GM12878 (cell line): ENCODE measurements around the gene UTP4. TPM values are rescaled to one million over a fixed set of nuclear protein-coding genes. Genes with fewer than 3 reads are reported as not detected.
A peak's percentile ranks its signal among the peaks of the same experiment; 100 is the strongest.

Source experiments
- ATAC-seq: fragments of 200-7000 bp; cut with Tn5 transposase; 3 replicates; pipeline ENCODE4 v1.9.1; 2020; ENCODE audit warnings: mild to moderate bottlenecking, moderate library complexity
- BruUV-seq: library from RNA; stranded (reverse); fragments of 400-500 nt; replicated peaks from 2 replicates; lab custom pipeline; 2021; lab: Mats Ljungman, UMichigan
- CTCF ChIA-PET: fragments of 300-600 bp; sonication (Branson Sonifier 250); formaldehyde crosslinking; extraction: SDS; loops from one replicate; lab custom pipeline; 2021; ENCODE audit warnings: inconsistent platforms; lab: Yijun Ruan, JAX
- POLR2A ChIA-PET: fragments of 350-600 bp; formaldehyde crosslinking; extraction: SDS; loops from one replicate; lab custom pipeline; 2021; ENCODE audit warnings: inconsistent platforms; lab: Charles Lee
- RAD21 ChIA-PET: fragments of 300-600 bp; sonication (Branson Sonifier 250); formaldehyde crosslinking; loops from one replicate; lab custom pipeline; 2023; ENCODE audit warnings: antibody characterized with exemption; ENCODE audit not compliant: unreplicated experiment; lab: Charles Lee
- SMC1A ChIA-PET: fragments of 300-600 bp; sonication (Branson Sonifier 250); formaldehyde crosslinking; loops from one replicate; lab custom pipeline; 2023; ENCODE audit not compliant: unreplicated experiment, uncharacterized antibody; lab: Charles Lee
- DNase-seq: peaks from one replicate; pipeline ENCODE4 v3.0.0-alpha.2; 2011; ENCODE audit warnings: low read depth, low spot score
- FAIRE-seq: peaks from 3 replicates; lab custom pipeline; 2011; peaks lifted over from hg19 to GRCh38; lab: Jason Lieb, UNC
- H2AFZ ChIP-seq: 2 replicates; pipeline ENCODE4 v1.6.0; 2011; ENCODE audit warnings: low read depth, low read length, control low read depth; ENCODE audit not compliant: control insufficient read depth
- H3K27ac ChIP-seq: 2 replicates; pipeline ENCODE4 v1.5.1; 2011; ENCODE audit warnings: control low read depth; ENCODE audit not compliant: control insufficient read depth, insufficient read depth
- H3K27me3 ChIP-seq, 2 experiments: replicated peaks in 1 of 2; 2 replicates each; pipeline versions ENCODE4 v1.6.0 to v1.6.1; 2011; ENCODE audit warnings: low read length in 1 of 2; ENCODE audit not compliant: control insufficient read depth in 2 of 2, insufficient read depth in 2 of 2
- H3K36me3 ChIP-seq, 2 experiments: 2 replicates each; pipeline ENCODE4 v1.5.1; 2011; ENCODE audit warnings: low read length in 1 of 2; ENCODE audit not compliant: control insufficient read depth in 2 of 2, insufficient read depth in 2 of 2
- H3K4me1 ChIP-seq: 2 replicates; pipeline ENCODE4 v1.6.1; 2011; ENCODE audit warnings: mild to moderate bottlenecking, low read length, moderate library complexity, mixed read lengths; ENCODE audit not compliant: control insufficient read depth, insufficient read depth
- H3K4me2 ChIP-seq: 2 replicates; pipeline ENCODE4 v1.6.0; 2011; ENCODE audit warnings: control low read depth; ENCODE audit not compliant: control insufficient read depth, insufficient read depth
- H3K4me3 ChIP-seq: fragments of 200-600 bp; sonication (generic); 2 replicates; pipeline ENCODE4 v1.5.1; 2016
- H3K79me2 ChIP-seq: 2 replicates; pipeline ENCODE4 v1.6.0; 2011; ENCODE audit warnings: low read length; ENCODE audit not compliant: control insufficient read depth, insufficient read depth
- H3K9ac ChIP-seq: 2 replicates; pipeline ENCODE4 v1.8.0; 2011; ENCODE audit warnings: low read length, control low read depth, mixed read lengths; ENCODE audit not compliant: control insufficient read depth, insufficient read depth
- H3K9me3 ChIP-seq: replicated peaks from 3 replicates; pipeline ENCODE4 v1.5.1; 2011; ENCODE audit warnings: mild to moderate bottlenecking, low read length; ENCODE audit not compliant: control insufficient read depth, insufficient read depth
- H4K20me1 ChIP-seq: 2 replicates; pipeline ENCODE4 v1.6.0; 2011; ENCODE audit not compliant: control insufficient read depth, insufficient read depth
- RAD21 ChIP-seq: IDR thresholded peaks from 2 replicates; pipeline ENCODE4 v1.6.1; 2011; ENCODE audit warnings: mild to moderate bottlenecking, low read depth, low read length, moderate library complexity; ENCODE audit not compliant: insufficient read depth
- SMC3 ChIP-seq: IDR thresholded peaks from 2 replicates; pipeline ENCODE4 v1.6.1; 2011; ENCODE audit warnings: low read length, improper control_type of control experiment, borderline replicate concordance
- SUZ12 ChIP-seq: fragments of 200-600 bp; sonication (generic); IDR thresholded peaks from one replicate; pipeline ENCODE4 v1.6.1; 2018; ENCODE audit warnings: antibody characterized with exemption, mild to moderate bottlenecking; ENCODE audit not compliant: unreplicated experiment
- WGBS: methylation state at CpG from one replicate; pipeline ENCODE4 v1.1.6; 2016; ENCODE audit warnings: low lambda C conversion rate; ENCODE audit not compliant: insufficient replicate concordance, insufficient coverage; ENCODE audit errors: missing lambda C conversion rate; 5-methylcytosine and 5-hydroxymethylcytosine counted together
- in situ Hi-C: fragments of 300-500 bp; cut with MboI; formaldehyde crosslinking; loops from 9 replicates; pipeline ENCODE4 v1.14.3; 2018; ENCODE audit warnings: mixed read lengths
- intact Hi-C: fragments of 100-400 bp; cut with micrococcal nuclease; formaldehyde crosslinking; loops from one replicate; pipeline ENCODE4 v1.14.2; 2022; ENCODE audit not compliant: unreplicated experiment
- polyA plus RNA-seq, 11 experiments: library from polyadenylated mRNA; depleted of rRNA in 4 of 11; unstranded in 6 of 11; stranded (reverse) in 5 of 11; fragments of >200 nt; fragmentation: Nextera tagmentation in 4 of 11; fragmentation: Illumina TruSeq in 1 of 11; extraction: Ambion mirVana in 4 of 11; extraction: Trizol in 1 of 11; gene quantifications; 1 replicate in 1 of 11; 2 replicates in 10 of 11; pipeline versions ENCODE4 v1.2.1 to v1.2.3, GENCODE V29; 2011 to 2016; ENCODE audit warnings: inconsistent platforms in 2 of 11, missing spikeins in 2 of 11, low read depth in 1 of 11
- total RNA-seq, 4 experiments: library from RNA; depleted of rRNA in 3 of 4; stranded (reverse); fragments of >200 nt in 3 of 4; fragmentation: Illumina TruSeq in 1 of 4; extraction: Trizol in 1 of 4; gene quantifications; 2 replicates each; pipeline versions ENCODE4 v1.2.1 to v1.2.3, GENCODE V29; 2013 to 2021
- TF ChIP-seq, protein P1 (sequence below): fragments of 450-650 bp; IDR thresholded peaks from 2 replicates; pipeline ENCODE4 v1.6.1; 2017; ENCODE audit warnings: mild to moderate bottlenecking, moderate library complexity
- TF ChIP-seq, protein P2 (sequence below), 3 experiments: IDR thresholded peaks in 2 of 3; conservative IDR thresholded peaks in 1 of 3; 2 replicates each; pipeline ENCODE4 v1.5.1; 2011; ENCODE audit warnings: low read depth in 3 of 3, low read length in 3 of 3, mild to moderate bottlenecking in 3 of 3, control low read depth in 2 of 3, moderate library complexity in 2 of 3, inconsistent platforms in 1 of 3, mixed read lengths in 1 of 3; ENCODE audit not compliant: control insufficient read depth in 2 of 3, insufficient read depth in 1 of 3; ENCODE audit errors: extremely low read depth in 1 of 3

The UTP4 gene
- total and polyA plus RNA-seq, 10 of the 15 experiments (the other 5 are each of a cell fraction or from before 2014, with no cell fraction given): 32.5 to 131 (median 84.0) TPM

DNA sequence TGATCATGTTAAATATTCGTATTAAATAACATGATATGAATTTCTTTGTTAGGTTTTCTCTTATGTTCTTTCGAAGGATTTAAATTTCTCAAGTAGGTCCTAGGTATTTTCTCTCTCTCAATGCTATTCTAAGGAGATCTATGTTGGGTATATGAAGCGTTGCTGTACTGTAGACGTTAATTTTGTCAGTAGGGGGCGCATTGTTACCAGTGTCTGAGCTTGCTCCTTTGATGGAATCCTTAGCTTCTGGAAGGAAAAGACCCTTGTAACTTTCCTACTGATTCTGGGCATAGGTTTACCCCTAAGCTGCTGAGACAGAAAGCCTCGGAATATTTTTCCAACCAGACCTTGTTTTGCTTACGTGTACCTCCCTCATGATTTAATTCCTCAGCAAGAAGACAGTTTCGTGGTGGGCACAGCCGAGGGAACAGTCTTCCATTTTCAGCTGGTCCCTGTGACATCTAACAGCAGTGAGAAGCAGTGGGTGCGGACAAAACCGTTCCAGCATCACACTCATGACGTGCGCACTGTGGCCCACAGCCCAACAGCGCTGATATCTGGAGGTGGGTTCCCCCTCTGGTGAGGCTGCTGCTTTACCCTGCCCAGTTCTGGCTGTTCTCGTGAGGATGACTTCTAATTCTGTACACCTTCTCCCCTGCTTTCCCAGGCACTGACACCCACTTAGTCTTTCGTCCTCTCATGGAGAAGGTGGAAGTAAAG lies 17.9 kb downstream of the UTP4 start:
- Histone ChIP-seq H3K9me3 (no peaks in the 10 kb centered on the region), H4K20me1 (no peaks in the 10 kb centered on the region; the same call in 1 of the 2 replicates), H3K9ac (no peak overlapping the region), H3K4me3 (no peak overlapping the region), H2AFZ (no peak overlapping the region), H3K4me1 (no peaks in the 10 kb centered on the region), H3K27me3 (no peaks in the 10 kb centered on the region), H3K36me3 (peaks cover 13 to 33% of the 10 kb centered on the region in 2 experiments), H3K27ac (no peak overlapping the region), H3K79me2 (peaks cover 1% of the 10 kb centered on the region; the same call in 1 of the 2 replicates), H3K4me2 (no peak overlapping the region)
- ChIA-PET RAD21 (interaction anchor here (0.7 to 5.6 kb wide), 8 partner anchors 14 to 188 kb away, joined by 3 to 69 read pairs (median 4); partner anchors contain the start of genes CHTF8 and UTP4), CTCF (interaction anchor here (0.6 to 8.5 kb wide), 37 partner anchors 8 to 604 kb away, joined by 3 to 193 read pairs (median 4); partner anchors contain the start of genes NOB1 and SNTB2), SMC1A (interaction anchor here (0.7 to 6.0 kb wide), 17 partner anchors 10 to 303 kb away, joined by 3 to 117 read pairs (median 4); partner anchors contain the start of gene SNTB2), POLR2A (interaction anchor here (0.6 kb wide), 2 partner anchors 18 kb away, joined by 3 read pairs; partner anchors contain the start of genes CHTF8 and UTP4)
- intact Hi-C loops: loop anchor here (1.0 kb wide), 1 partner anchor 137 kb away; no protein-coding TSS in a partner anchor
- TF ChIP-seq, protein P1, sequence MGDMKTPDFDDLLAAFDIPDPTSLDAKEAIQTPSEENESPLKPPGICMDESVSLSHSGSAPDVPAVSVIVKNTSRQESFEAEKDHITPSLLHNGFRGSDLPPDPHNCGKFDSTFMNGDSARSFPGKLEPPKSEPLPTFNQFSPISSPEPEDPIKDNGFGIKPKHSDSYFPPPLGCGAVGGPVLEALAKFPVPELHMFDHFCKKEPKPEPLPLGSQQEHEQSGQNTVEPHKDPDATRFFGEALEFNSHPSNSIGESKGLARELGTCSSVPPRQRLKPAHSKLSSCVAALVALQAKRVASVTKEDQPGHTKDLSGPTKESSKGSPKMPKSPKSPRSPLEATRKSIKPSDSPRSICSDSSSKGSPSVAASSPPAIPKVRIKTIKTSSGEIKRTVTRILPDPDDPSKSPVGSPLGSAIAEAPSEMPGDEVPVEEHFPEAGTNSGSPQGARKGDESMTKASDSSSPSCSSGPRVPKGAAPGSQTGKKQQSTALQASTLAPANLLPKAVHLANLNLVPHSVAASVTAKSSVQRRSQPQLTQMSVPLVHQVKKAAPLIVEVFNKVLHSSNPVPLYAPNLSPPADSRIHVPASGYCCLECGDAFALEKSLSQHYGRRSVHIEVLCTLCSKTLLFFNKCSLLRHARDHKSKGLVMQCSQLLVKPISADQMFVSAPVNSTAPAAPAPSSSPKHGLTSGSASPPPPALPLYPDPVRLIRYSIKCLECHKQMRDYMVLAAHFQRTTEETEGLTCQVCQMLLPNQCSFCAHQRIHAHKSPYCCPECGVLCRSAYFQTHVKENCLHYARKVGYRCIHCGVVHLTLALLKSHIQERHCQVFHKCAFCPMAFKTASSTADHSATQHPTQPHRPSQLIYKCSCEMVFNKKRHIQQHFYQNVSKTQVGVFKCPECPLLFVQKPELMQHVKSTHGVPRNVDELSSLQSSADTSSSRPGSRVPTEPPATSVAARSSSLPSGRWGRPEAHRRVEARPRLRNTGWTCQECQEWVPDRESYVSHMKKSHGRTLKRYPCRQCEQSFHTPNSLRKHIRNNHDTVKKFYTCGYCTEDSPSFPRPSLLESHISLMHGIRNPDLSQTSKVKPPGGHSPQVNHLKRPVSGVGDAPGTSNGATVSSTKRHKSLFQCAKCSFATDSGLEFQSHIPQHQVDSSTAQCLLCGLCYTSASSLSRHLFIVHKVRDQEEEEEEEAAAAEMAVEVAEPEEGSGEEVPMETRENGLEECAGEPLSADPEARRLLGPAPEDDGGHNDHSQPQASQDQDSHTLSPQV: 0 out of 2 replicates have a peak, but pooled peaks have one; percentile 18
- TF ChIP-seq SUZ12 (no peak), SMC3 (peak; percentile 62; the same call in 1 of the 2 replicates), RAD21 (peak; percentile 84)
- TF ChIP-seq, protein P2, sequence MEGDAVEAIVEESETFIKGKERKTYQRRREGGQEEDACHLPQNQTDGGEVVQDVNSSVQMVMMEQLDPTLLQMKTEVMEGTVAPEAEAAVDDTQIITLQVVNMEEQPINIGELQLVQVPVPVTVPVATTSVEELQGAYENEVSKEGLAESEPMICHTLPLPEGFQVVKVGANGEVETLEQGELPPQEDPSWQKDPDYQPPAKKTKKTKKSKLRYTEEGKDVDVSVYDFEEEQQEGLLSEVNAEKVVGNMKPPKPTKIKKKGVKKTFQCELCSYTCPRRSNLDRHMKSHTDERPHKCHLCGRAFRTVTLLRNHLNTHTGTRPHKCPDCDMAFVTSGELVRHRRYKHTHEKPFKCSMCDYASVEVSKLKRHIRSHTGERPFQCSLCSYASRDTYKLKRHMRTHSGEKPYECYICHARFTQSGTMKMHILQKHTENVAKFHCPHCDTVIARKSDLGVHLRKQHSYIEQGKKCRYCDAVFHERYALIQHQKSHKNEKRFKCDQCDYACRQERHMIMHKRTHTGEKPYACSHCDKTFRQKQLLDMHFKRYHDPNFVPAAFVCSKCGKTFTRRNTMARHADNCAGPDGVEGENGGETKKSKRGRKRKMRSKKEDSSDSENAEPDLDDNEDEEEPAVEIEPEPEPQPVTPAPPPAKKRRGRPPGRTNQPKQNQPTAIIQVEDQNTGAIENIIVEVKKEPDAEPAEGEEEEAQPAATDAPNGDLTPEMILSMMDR (IDR thresholded peaks at IDR 0.05 in 2 of 3, conservative IDR thresholded peaks at IDR 0.05 in 1 of 3; ENCODE audit: control insufficient read depth in 2 of 3, extremely low read depth in 1 of 3, insufficient read depth in 1 of 3, low read depth in 3 of 3, low read length in 3 of 3): peak; percentile 64 to 76 (median 75)
- 67% methylated on average over 16 of the region's 16 CpGs for WGBS
- ATAC-seq: peak; percentile 96
- in situ Hi-C loops: loop anchor here (5.0 kb wide), 1 partner anchor 137 kb away; no protein-coding TSS in a partner anchor
- no peak for DNase-seq
- no TSS peak for BruUV-seq
- peak; percentile 78 for FAIRE-seq
